ENCODE measurements around the gene FHOD3. TPM values are rescaled to one million over a fixed set of nuclear protein-coding genes. Genes with fewer than 3 reads are reported as not detected.

FHOD3 gene
- total and polyA plus RNA-seq, 9 of the 15 experiments (the other 6 are each of a cell fraction or from before 2014, with no cell fraction given), result 0.11 TPM; not detected in 8

DNA sequence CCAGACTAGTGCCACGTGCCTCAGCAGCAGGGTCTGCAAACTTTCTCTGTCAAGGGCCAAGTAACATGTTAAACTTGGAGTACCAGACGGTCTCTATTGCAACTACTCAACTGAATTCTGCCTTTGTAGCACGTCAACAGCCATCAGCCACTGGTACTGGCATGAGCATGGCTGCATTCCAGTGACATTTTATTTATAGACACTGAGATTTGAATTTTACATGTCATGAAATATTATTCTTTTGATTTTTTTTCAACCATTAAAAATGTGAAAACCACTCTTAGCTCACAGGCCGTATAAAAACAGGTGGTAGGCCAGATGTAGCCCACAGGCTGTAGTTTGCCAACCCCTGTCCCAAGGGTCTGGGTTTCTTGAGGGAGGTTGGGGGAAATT lies 331.6 kb downstream of the FHOD3 start (continued):
- TF ChIP-seq RBFOX2 (IDR thresholded peaks at IDR 0.05; ENCODE audit: low read depth, low read length) (no peak), RAD51 (IDR thresholded peaks at IDR 0.05; ENCODE audit: borderline replicate concordance, low read depth) (no peak)

DNA sequence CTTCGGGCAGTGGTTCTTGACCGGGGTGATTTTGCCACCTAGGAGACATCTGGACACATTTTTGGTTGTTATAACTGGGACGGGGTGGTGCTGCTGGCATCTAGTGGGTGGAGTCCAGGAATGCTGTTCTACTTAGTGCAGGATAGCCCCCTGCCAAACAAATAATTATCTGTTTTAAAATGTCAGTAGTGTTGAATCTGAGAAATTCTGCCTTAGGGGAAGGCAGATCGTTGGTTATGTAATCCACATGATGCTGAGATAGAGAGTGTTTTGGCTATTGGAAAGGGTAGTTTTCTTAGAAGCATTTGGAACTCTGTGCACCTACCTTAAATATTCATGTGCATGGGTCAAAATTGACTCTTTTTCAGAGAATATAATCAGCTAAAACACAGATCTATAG lies 332.3 kb downstream of the FHOD3 start:
- no peaks in the 10 kb centered on the region for H3K79me2 ChIP-seq (ENCODE audit: control insufficient read depth, insufficient read depth, low read length)
- ATAC-seq (no peak), FAIRE-seq (no peak), DNase-seq (ENCODE audit: extremely low read depth in 1 of 4, low spot score in 3 of 4) (no peak)
- intact Hi-C loops (cut with micrococcal nuclease), result no loop called here
- H4K20me1 ChIP-seq (replicated peaks; ENCODE audit: control insufficient read depth, insufficient read depth, low read length), result no peaks in the 10 kb centered on the region
- WGBS (ENCODE audit: insufficient coverage, low coverage, missing lambda C conversion rate), result 2% methylated on average over 4 of the region's 4 CpGs
- no peak overlapping the region for H3K4me3 ChIP-seq
- no peaks in the 10 kb centered on the region for H3K9me1 ChIP-seq (ENCODE audit: control insufficient read depth, insufficient read depth, low read length)
- in situ Hi-C loops (cut with MboI), result no loop called here
- no TSS peak for BruUV-seq (replicated peaks)
- ChIA-PET CTCF (ENCODE audit: low intra/inter-chr PET ratio) (no interaction called here), POLR2A (no interaction called here)
- H2AFZ ChIP-seq (ENCODE audit: low read depth, low read length), result no peak overlapping the region
- H3K4me2 ChIP-seq (ENCODE audit: insufficient read depth, low read length), result no peak overlapping the region
- H3K9ac ChIP-seq (ENCODE audit: insufficient read depth in 1 of 2, low read depth in 2 of 2, low read length in 2 of 2), result no peak overlapping the region
- TF ChIP-seq EZH2 (IDR thresholded peaks at IDR 0.05; ENCODE audit: borderline replicate concordance, low read depth, low read length) (no peak), RBM39 (optimal IDR thresholded peaks at IDR 0.05; ENCODE audit: low read depth, low read length) (no peak), JUND (IDR thresholded peaks at IDR 0.05; ENCODE audit: borderline replicate concordance, low read depth, low read length) (no peak), JUND (tag; IDR thresholded peaks at IDR 0.05; ENCODE audit: borderline replicate concordance, low read depth, low read length) (no peak), SMARCC2 (IDR thresholded peaks at IDR 0.05; ENCODE audit: low read depth) (no peak), BCOR (IDR thresholded peaks at IDR 0.05) (no peak), ZNF695 (CRISPR knock-in tag; IDR thresholded peaks at IDR 0.05) (no peak)
- TF ChIP-seq, protein P1, sequence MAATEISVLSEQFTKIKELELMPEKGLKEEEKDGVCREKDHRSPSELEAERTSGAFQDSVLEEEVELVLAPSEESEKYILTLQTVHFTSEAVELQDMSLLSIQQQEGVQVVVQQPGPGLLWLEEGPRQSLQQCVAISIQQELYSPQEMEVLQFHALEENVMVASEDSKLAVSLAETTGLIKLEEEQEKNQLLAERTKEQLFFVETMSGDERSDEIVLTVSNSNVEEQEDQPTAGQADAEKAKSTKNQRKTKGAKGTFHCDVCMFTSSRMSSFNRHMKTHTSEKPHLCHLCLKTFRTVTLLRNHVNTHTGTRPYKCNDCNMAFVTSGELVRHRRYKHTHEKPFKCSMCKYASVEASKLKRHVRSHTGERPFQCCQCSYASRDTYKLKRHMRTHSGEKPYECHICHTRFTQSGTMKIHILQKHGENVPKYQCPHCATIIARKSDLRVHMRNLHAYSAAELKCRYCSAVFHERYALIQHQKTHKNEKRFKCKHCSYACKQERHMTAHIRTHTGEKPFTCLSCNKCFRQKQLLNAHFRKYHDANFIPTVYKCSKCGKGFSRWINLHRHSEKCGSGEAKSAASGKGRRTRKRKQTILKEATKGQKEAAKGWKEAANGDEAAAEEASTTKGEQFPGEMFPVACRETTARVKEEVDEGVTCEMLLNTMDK (IDR thresholded peaks at IDR 0.05; ENCODE audit: borderline replicate concordance, insufficient read depth, low read depth, low read length, poor library complexity, severe bottlenecking), result no peak
- TF ChIP-seq, protein P2, sequence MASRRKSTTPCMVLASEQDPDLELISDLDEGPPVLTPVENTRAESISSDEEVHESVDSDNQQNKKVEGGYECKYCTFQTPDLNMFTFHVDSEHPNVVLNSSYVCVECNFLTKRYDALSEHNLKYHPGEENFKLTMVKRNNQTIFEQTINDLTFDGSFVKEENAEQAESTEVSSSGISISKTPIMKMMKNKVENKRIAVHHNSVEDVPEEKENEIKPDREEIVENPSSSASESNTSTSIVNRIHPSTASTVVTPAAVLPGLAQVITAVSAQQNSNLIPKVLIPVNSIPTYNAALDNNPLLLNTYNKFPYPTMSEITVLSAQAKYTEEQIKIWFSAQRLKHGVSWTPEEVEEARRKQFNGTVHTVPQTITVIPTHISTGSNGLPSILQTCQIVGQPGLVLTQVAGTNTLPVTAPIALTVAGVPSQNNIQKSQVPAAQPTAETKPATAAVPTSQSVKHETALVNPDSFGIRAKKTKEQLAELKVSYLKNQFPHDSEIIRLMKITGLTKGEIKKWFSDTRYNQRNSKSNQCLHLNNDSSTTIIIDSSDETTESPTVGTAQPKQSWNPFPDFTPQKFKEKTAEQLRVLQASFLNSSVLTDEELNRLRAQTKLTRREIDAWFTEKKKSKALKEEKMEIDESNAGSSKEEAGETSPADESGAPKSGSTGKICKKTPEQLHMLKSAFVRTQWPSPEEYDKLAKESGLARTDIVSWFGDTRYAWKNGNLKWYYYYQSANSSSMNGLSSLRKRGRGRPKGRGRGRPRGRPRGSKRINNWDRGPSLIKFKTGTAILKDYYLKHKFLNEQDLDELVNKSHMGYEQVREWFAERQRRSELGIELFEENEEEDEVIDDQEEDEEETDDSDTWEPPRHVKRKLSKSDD (conservative IDR thresholded peaks at IDR 0.05; ENCODE audit: low read length), result no peak
- TF ChIP-seq, protein P3, sequence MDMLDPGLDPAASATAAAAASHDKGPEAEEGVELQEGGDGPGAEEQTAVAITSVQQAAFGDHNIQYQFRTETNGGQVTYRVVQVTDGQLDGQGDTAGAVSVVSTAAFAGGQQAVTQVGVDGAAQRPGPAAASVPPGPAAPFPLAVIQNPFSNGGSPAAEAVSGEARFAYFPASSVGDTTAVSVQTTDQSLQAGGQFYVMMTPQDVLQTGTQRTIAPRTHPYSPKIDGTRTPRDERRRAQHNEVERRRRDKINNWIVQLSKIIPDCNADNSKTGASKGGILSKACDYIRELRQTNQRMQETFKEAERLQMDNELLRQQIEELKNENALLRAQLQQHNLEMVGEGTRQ (CRISPR knock-in tag; IDR thresholded peaks at IDR 0.05), result no peak
- no peaks in the 10 kb centered on the region for H3K4me1 ChIP-seq (replicated peaks in 1 of 2; ENCODE audit: control insufficient read depth in 2 of 2, insufficient read depth in 2 of 2, low read length in 2 of 2)
- no peak overlapping the region for H3K27ac ChIP-seq (ENCODE audit: extremely low read depth, low read depth, low read length)
- no peaks in the 10 kb centered on the region for H3K36me3 ChIP-seq (ENCODE audit: control insufficient read depth, insufficient read depth, low read length)
- peaks cover 0 to 7% of the 10 kb centered on the region in 2 experiments; a peak in 2 of 5 replicates for H3K27me3 ChIP-seq (ENCODE audit: control insufficient read depth in 2 of 2, insufficient read depth in 2 of 2, low read length in 2 of 2)
- H3K9me3 ChIP-seq (replicated peaks; ENCODE audit: control insufficient read depth, insufficient read depth, low read depth, low read length), result no peaks in the 10 kb centered on the region

Data from K562 (cell line).